Natural killer cell (primary cell): Measurements from ENCODE around the gene FAM186B. TPM values are rescaled to one million over a fixed set of nuclear protein-coding genes. Genes with fewer than 3 reads are reported as not detected.

Source experiments
- ATAC-seq, 3 donors: fragments of 150-1000 bp in 2 of 3; fragments of 200-7000 bp in 1 of 3; cut with Tn5 transposase; 1 replicate in 1 of 3; 2 replicates in 2 of 3; pipeline ENCODE4 v1.10.0; 2021; ENCODE audit warnings: mild to moderate bottlenecking in 2 of 3, moderate library complexity in 2 of 3
- DNase-seq, 2 donors: peaks; one replicate each; pipeline versions ENCODE4 v3.0.0 to v3.0.0-alpha.2; 2013 to 2021; ENCODE audit warnings: mixed read lengths in 1 of 2
- H3K27ac ChIP-seq: one replicate; pipeline ENCODE4 v1.5.1; 2013; ENCODE audit warnings: mild to moderate bottlenecking, low read length
- H3K27me3 ChIP-seq: one replicate; pipeline ENCODE4 v1.6.1; 2013; ENCODE audit warnings: low read length; ENCODE audit not compliant: control insufficient read depth, insufficient read depth
- H3K36me3 ChIP-seq: one replicate; pipeline ENCODE4 v1.6.1; 2013; ENCODE audit warnings: low read length; ENCODE audit not compliant: control insufficient read depth, insufficient read depth
- H3K4me1 ChIP-seq: one replicate; pipeline ENCODE4 v1.6.1; 2013; ENCODE audit warnings: low read length; ENCODE audit not compliant: control insufficient read depth, insufficient read depth
- H3K4me3 ChIP-seq: one replicate; pipeline ENCODE4 v1.5.1; 2013; ENCODE audit warnings: low read length
- H3K9me3 ChIP-seq: one replicate; pipeline ENCODE4 v1.6.1; 2013; ENCODE audit warnings: low read length; ENCODE audit not compliant: control insufficient read depth, insufficient read depth
- H3K27ac Mint-ChIP-seq, 2 donors: one replicate each; pipeline ENCODE4 v1.8.0; 2022; ENCODE audit warnings: mild to moderate bottlenecking in 2 of 2, mixed read lengths in 2 of 2, moderate library complexity in 1 of 2
- H3K27me3 Mint-ChIP-seq, 2 donors: one replicate each; pipeline ENCODE4 v1.8.0; 2022; ENCODE audit warnings: low read depth in 2 of 2, mixed read lengths in 2 of 2
- H3K36me3 Mint-ChIP-seq: one replicate; pipeline ENCODE4 v1.8.0; 2022; ENCODE audit warnings: mixed read lengths
- H3K4me1 Mint-ChIP-seq, 2 donors: one replicate each; pipeline ENCODE4 v1.8.0; 2022; ENCODE audit warnings: mixed read lengths in 2 of 2
- H3K4me3 Mint-ChIP-seq: one replicate; pipeline ENCODE4 v1.8.0; 2022; ENCODE audit warnings: mild to moderate bottlenecking, moderate library complexity, mixed read lengths
- H3K9me3 Mint-ChIP-seq, 2 donors: one replicate each; pipeline ENCODE4 v1.8.0; 2022; ENCODE audit warnings: mixed read lengths in 2 of 2
- WGBS: methylation state at CpG from one replicate; pipeline ENCODE4 v1.1.7; 2013; ENCODE audit warnings: missing lambda C conversion rate; ENCODE audit not compliant: insufficient coverage; 5-methylcytosine and 5-hydroxymethylcytosine counted together
- intact Hi-C: fragments of 100-400 bp; cut with micrococcal nuclease; formaldehyde crosslinking; loops from one replicate; pipeline ENCODE4 v1.14.2; 2022
- total RNA-seq, 4 donors: library from RNA; stranded (reverse); fragments of 120-200 nt in 1 of 4; gene quantifications; one replicate each; pipeline versions ENCODE4 v1.2.3 to v1.2.4, GENCODE V29; 2013 to 2022
- TF ChIP-seq, protein P1 (sequence below): fragments of 200-600 bp; IDR thresholded peaks from one replicate; pipeline ENCODE4 v1.8.0; 2022; ENCODE audit warnings: antibody characterized with exemption

Gene FAM186B
- total RNA-seq, 3 donors from 2014 or later (not counting 1 experiment from before 2014, with no cell fraction given): 0.56 to 0.85 (median 0.77) TPM

DNA sequence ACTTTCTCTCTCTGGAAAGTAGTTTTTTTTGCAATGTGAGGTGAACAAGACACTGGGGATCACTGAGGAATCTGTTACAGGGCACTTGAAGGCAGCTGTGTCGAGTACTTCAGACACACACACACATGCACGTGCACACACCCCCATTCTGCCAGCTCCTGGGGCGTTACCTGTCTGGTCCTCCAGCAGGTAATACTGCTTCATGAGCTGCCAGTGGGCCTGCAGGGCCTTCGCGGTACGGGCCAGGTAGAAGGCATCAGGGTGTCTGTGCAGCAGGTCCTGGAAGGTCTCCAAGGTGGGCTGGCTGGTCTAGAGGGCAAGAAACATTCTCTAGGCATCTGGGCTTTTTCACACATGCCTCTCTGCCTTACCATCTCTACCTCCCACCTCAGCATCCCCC, 42.6 kb downstream of the FAM186B start:
- intact Hi-C loops: no loop called here
- Mint-ChIP-seq H3K9me3 (no peaks in the 10 kb centered on the region), H3K27ac (no peak overlapping the region), H3K36me3 (peaks cover 11% of the 10 kb centered on the region), H3K4me3 (no peak overlapping the region), H3K27me3 (no peaks in the 10 kb centered on the region), H3K4me1 (peaks cover 41 to 44% of the 10 kb centered on the region in 2 donors)
- H3K27me3 ChIP-seq: no peaks in the 10 kb centered on the region
- no peak overlapping the region for H3K4me3 ChIP-seq
- TF ChIP-seq, protein P1, sequence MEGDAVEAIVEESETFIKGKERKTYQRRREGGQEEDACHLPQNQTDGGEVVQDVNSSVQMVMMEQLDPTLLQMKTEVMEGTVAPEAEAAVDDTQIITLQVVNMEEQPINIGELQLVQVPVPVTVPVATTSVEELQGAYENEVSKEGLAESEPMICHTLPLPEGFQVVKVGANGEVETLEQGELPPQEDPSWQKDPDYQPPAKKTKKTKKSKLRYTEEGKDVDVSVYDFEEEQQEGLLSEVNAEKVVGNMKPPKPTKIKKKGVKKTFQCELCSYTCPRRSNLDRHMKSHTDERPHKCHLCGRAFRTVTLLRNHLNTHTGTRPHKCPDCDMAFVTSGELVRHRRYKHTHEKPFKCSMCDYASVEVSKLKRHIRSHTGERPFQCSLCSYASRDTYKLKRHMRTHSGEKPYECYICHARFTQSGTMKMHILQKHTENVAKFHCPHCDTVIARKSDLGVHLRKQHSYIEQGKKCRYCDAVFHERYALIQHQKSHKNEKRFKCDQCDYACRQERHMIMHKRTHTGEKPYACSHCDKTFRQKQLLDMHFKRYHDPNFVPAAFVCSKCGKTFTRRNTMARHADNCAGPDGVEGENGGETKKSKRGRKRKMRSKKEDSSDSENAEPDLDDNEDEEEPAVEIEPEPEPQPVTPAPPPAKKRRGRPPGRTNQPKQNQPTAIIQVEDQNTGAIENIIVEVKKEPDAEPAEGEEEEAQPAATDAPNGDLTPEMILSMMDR: no peak
- no peaks in the 10 kb centered on the region for H3K9me3 ChIP-seq
- 98% methylated on average over 6 of the region's 6 CpGs for WGBS
- peaks cover 53% of the 10 kb centered on the region for H3K4me1 ChIP-seq
- H3K36me3 ChIP-seq: peaks cover 65% of the 10 kb centered on the region
- no peak for ATAC-seq
- H3K27ac ChIP-seq: no peak overlapping the region
- no peak for DNase-seq

- no peaks in the 10 kb centered on the region for H3K9me3 Mint-ChIP-seq
- intact Hi-C loops: no loop called here
- H3K9me3 ChIP-seq: no peaks in the 10 kb centered on the region
- H3K36me3 Mint-ChIP-seq: peaks cover 11% of the 10 kb centered on the region
- TF ChIP-seq, protein P1: no peak
- no peaks in the 10 kb centered on the region for H3K27me3 ChIP-seq
- no peak overlapping the region for H3K27ac ChIP-seq
- H3K4me1 Mint-ChIP-seq: peaks cover 35 to 39% of the 10 kb centered on the region in 2 donors
- WGBS: 93% methylated on average over 6 of the region's 6 CpGs
- H3K27ac Mint-ChIP-seq: peak overlapping the region in 1 of 2 donors; percentile 2
- H3K4me3 Mint-ChIP-seq: no peak overlapping the region
- ATAC-seq: no peak
- H3K4me1 ChIP-seq: peaks cover 48% of the 10 kb centered on the region
- H3K4me3 ChIP-seq: no peak overlapping the region
- peaks cover 70% of the 10 kb centered on the region for H3K36me3 ChIP-seq
- DNase-seq: no peak
- no peaks in the 10 kb centered on the region for H3K27me3 Mint-ChIP-seq
These were observed 43.2 kb downstream of the FAM186B start for GRCh38 chr12:49562233-49562632.

GRCh38 chr12:49560695-49561094, 44.7 kb downstream of the FAM186B start:
- Mint-ChIP-seq H3K27ac (no peak overlapping the region), H3K36me3 (peaks cover 11% of the 10 kb centered on the region), H3K4me1 (peaks cover 26 to 33% of the 10 kb centered on the region in 2 donors), H3K4me3 (no peak overlapping the region), H3K27me3 (no peaks in the 10 kb centered on the region), H3K9me3 (no peaks in the 10 kb centered on the region)
- H3K27me3 ChIP-seq: no peaks in the 10 kb centered on the region
- peaks cover 33% of the 10 kb centered on the region for H3K4me1 ChIP-seq
- H3K4me3 ChIP-seq: no peak overlapping the region
- intact Hi-C loops: no loop called here
- H3K9me3 ChIP-seq: no peaks in the 10 kb centered on the region
- H3K27ac ChIP-seq: no peak overlapping the region
- DNase-seq (no peak), ATAC-seq (no peak)
- H3K36me3 ChIP-seq: peaks cover 82% of the 10 kb centered on the region
- TF ChIP-seq, protein P1: no peak
- WGBS: 86% methylated on average over 7 of the region's 7 CpGs

DNA sequence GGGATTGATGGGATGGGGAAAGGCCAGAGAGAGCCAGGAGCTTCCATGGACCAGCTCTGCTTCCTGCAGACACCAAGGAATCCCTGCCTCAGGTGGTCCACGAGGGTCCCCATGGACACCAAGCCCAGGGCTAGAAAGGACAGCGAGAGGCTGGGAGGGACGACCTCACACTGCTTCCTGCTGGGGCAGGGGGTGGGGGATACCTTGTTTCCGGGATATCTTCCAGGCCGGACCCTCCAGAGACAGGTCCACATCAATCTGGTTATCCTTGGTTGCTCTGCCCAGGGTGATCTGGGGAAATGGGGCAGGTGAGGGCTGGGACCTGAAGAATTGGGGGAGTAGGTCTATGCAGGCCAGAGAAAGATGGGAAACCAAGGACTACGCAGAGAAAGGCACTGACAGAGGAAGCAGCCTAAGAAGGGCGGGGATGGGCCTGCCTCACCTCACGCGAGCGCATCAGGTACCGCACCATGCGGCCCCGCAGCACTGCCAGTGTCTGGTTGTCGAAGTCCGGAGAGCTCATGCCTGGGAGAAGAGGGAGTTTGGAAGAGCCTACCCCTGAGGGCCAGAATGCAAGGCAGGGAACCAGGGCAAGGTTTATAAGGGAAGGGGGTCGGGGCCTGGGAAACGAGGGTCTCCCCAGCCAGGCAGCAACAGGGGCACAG, 46.3 kb downstream of the FAM186B start:
- Histone ChIP-seq H3K27ac (no peak overlapping the region), H3K4me1 (peaks cover 18% of the 10 kb centered on the region), H3K9me3 (no peaks in the 10 kb centered on the region), H3K4me3 (no peak overlapping the region), H3K27me3 (no peaks in the 10 kb centered on the region), H3K36me3 (peaks cover 77% of the 10 kb centered on the region)
- H3K27me3 Mint-ChIP-seq: no peaks in the 10 kb centered on the region
- DNase-seq (no peak), ATAC-seq (no peak)
- no peaks in the 10 kb centered on the region for H3K9me3 Mint-ChIP-seq
- H3K36me3 Mint-ChIP-seq: peaks cover 11% of the 10 kb centered on the region
- TF ChIP-seq, protein P1: no peak
- intact Hi-C loops: no loop called here
- 96% methylated on average over 17 of the region's 17 CpGs for WGBS
- H3K27ac Mint-ChIP-seq: no peak overlapping the region
- peaks cover 12 to 18% of the 10 kb centered on the region in 2 donors for H3K4me1 Mint-ChIP-seq
- no peak overlapping the region for H3K4me3 Mint-ChIP-seq
